ENCODE data around the gene CFDP1.
A peak's percentile ranks its signal among the peaks of the same experiment; 100 is the strongest.

Gene CFDP1

GRCh38 chr16:75263291-75263962, 169.9 kb downstream of the CFDP1 start:
- no peak for DNase-seq

- DNase-seq: no peak
Measured at GRCh38 chr16:75262800-75263127, 170.5 kb downstream of the CFDP1 start.

DNA sequence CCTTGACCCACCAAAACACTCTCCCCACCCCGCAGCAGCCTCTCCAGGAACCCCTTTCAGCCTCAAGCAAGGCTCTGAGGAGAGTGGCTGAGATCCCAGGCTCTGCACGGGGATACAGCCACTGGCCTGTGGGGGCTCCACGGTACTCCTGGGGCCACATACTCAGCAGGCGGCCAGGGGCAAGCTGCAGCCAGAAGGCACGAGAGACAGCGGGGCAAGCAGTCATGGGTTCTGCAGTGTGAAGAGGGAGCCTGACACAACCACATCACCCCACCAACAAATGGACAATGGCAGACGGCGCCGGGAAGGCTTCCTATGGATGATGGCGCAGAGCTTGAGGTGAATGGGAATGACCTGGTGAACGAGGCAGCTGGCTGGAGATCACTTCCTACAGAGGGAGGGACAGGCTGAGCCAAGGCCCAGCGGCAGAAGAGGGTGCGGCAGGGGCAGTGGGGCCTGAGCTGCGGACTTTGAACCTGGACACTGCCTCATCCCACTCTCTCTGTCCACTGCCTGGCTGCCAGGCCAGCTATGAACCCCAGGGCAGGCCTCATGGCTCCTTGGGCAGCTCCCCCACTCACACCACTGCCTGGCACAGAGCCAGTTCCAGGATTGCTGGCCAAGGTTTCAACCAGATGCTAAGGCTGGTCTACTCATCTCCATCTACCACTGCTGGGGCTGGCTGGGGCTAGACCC, 171.1 kb downstream of the CFDP1 start:
- no peak for DNase-seq

DNA sequence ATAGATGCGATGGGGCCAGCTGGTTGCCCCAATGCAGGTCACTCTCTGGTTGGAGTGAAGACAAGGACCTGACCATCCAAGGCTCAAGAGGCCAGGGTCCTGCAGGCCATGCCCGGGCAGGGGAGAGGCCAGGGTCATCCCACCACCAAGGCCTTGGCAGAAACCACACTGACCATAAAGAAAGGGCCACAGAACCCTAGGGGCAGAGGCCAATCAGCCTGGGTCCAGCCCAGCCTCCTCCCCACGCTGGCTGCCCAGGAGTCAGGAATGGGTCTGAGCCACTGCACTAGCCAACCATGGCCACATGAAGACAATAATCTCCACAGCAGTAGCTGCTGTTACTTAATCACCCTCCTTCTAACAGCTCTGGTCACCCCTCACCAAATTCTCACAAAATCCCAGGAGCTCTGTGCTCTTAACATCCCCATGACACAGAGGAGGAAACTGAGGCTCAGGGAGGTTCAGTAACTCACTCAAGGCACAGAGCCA, 171.7 kb downstream of the CFDP1 start:
- DNase-seq: no peak

GRCh38 chr16:75260851-75261589, 172.3 kb downstream of the CFDP1 start:
- DNase-seq: no peak

DNA sequence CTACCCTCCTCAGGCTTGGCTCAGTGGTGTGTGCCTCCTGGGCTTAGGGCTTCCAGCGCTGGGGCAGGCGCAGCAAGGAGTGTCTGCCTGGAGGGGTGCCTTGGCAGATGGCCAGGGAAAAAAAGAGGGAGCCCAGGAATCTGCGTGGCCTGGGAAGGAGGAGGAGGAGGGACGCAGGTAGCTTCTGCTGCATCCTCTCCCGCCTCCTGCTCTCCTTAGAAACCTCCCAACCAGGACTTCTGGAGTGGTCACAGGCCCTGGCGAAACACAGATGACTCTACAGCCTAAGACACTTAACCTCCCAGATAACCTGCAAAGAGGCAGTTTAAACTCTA, 174.5 kb downstream of the CFDP1 start:
- DNase-seq: no peak

- DNase-seq: no peak
Measured at GRCh38 chr16:75257886-75258806, 175.2 kb downstream of the CFDP1 start.

DNA sequence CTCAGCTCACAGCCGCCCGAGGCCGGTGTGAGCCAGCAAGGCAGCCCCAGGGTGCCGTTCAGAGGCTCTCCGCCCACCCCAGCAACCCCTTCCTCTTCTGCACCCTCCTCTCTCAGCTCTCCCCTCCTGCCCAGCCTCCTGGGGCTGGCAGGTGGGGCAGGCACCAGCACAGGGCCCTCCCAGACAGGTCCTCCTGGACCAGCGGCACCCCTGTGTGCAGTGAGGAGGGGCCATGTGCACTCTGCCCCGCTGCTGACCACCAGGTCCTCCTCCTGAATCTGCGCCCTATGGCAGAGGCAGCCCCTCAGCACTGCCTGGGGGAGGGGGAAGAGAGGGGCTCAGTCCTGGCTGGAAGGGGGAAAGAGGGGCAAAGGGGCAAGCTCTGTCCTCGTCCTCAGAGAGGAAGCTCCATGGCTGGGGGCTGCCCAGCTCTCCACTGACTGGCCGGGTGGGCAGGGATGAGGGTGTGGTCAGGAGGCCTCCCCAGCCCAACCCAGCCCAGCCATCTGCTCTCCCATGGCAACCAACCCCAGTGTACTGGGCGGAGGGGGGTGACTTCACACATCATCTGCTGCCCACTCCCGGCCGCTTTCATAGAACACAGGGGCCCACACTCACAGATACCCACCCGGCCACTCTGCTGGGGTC, 176.5 kb downstream of the CFDP1 start:
- no peak for DNase-seq

DNA sequence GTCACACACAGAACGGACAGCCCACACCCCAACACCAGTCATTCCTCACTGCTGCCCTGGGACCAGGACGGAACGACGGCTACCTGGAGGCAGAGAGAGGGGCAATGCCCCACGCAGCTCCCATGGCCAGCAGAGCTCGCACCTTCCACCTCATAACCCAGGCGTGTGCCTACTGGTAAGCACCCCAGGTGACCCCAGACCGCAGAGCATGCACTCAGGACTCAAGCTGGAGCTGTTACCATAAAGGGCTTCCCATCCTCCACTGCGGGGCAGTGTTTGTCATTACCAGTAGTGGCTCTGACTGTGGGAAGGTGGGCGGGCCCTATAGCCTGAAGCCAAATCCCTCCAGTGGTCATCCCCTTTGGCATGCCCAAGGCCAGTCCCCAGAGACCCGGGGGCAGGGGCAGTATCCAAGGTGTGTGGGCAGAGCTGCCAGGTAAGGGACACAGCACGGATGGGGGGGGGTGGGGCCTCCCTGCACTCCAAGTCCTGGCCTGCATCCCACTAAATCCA, 177.2 kb downstream of the CFDP1 start:
- DNase-seq: no peak

- DNase-seq: no peak
Measured at GRCh38 chr16:75254359-75254837, 178.9 kb downstream of the CFDP1 start.

DNA sequence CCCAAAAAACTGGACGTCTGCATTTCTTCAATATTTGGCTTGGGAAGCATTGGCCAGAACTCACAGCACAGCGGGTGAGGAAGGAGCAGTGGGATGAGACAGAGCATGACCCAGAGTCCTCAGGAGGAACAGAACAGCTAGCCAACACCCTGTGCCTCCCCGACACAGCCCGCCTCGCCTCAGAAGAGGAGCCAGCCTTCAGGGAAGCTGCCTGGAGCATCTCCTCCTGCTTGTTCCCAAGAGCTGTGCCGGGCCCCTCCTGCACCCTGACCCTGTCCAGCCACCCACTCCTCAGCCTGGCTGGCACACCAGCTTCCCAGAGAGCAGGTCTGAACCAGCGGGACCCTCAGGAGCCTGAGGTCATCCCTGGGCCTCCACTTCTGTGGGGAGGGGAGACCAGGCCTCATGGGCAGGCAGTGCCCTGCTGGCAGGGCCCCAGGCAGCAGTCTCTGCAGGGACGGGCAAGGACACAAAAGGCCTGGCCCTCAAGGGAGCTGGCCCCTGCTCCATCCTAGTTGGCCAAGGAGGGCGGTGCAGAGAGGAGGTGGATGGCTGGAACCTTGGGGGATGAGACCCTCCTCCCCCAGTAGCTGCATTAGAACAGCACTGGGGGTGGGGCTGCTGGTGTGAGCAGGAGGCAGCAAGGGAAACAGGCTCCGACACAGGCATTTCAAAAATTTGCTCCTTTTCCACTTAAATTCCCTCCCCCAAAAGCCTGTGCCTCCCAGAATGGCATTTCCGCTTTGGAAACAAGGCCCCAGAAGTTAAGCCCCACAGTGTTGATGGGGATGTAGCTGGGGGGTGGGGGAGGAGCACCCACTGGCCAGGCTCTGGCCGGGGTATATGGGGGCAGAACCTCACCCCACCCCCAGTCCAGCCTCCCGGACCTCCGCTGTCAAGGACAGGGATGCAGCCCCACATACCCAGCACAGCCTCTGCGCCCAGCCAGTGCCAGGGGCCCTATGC, 180.1 kb downstream of the CFDP1 start:
- no peak for DNase-seq

GRCh38 chr16:75252049-75252864, 181.0 kb downstream of the CFDP1 start:
- no peak for DNase-seq

DNA sequence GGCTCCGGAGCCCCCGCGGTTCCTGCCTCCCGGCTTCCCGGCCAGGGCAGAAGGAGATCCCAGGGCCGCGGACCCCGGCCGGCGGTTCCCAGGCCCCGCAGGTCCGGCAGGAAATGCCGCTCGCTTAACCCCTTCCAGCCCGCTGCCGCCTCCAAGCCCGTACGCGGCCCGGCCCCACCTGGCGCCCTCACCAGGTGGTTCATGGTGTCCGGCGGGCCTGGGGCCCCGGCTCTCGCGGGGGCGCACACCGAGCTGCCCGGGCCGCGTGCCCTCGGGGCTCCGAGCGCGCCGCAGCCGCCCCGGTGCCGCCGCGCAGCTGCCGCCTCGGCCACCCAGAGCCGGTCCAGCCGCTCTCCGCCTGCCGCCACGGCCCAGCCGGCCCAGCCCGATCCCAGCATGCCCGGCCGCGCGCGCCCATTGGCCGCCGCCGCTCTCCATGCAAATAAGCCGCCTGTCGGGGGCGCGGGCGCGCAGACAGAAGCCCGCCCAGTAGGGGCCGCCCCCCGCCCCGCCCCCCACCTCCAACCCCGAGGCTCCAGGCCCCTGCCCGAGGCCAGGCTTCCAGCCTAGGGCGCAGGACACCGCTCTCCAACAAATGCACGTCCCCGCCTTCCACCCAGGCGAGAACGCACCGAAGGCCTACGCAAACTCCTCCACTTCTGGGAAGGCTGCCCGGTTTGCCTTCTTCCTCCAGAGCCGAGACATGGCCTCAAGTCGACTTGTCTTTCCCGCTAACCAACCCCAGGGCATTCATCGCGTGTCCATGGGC, 181.8 kb downstream of the CFDP1 start, which contains the start of gene BCAR1:
Gene BCAR1 (minus strand): TSS at position 345 of the 769 bp plus-strand sequence. CDS start 142 bp downstream, at position 203.
- peak; percentile 60 for DNase-seq

- DNase-seq: no peak
Measured at GRCh38 chr16:75250809-75251279, 182.5 kb downstream of the CFDP1 start.

GRCh38 chr16:75250089-75250808, 183.1 kb downstream of the CFDP1 start:
- DNase-seq: no peak

DNA sequence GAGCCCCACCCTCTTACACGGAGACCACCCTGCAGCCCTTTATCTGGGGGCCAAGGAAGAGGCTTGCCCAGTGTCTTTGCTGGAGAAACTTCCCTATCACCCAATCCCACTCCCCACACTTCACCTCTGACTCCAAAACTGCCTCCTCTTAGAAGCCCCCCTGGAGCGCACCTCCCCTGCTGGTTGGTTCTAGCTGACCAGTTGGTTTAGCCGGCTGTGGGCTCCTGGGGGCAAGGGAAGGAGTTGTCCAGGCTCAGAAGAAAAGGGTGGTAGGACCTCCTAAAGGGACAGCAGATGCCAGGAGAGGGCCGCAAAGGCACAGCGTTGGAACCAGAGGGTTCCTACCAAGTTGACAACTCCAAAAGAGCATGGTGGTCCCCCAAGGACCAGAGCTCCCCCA, 183.9 kb downstream of the CFDP1 start:
- no peak for DNase-seq

GRCh38 chr16:75248536-75249380, 184.5 kb downstream of the CFDP1 start:
- no peak for DNase-seq

All from NCI-H510A (cell line).